Loucy (cell line): Measurements from ENCODE around the gene MRPS6.

Experiments
- CTCF ChIP-seq: fragments of 200-600 bp; sonication (generic); conservative IDR thresholded peaks from 2 replicates; pipeline ENCODE4 v1.5.1; 2014; ENCODE audit warnings: mild to moderate bottlenecking, antibody characterized with exemption, low read length
- EZH2phosphoT487 ChIP-seq: fragments of 200-600 bp; IDR thresholded peaks from 2 replicates; pipeline ENCODE4 v1.6.1; 2018; ENCODE audit warnings: antibody characterized with exemption, mild to moderate bottlenecking, moderate library complexity, borderline replicate concordance

GRCh38 chr21:34191876-34192275 is 118.5 kb downstream of the MRPS6 start:
- TF ChIP-seq CTCF: no peak
- TF ChIP-seq EZH2phosphoT487: no peak
